Activated naive CD8-positive, alpha-beta T cell treated with anti-CD3 and anti-CD28 coated beads, Interleukin-2, amount 50 U/mL, for 16 hours (primary cell): Measurements from ENCODE around the gene GALNT9.

Source experiments
- DNase-seq: peaks from one replicate; pipeline ENCODE4 v3.0.0-alpha.2; 2020; ENCODE audit warnings: low read depth, low spot score

GALNT9 gene

GRCh38 chr12:132185705-132186104 lies 143.7 kb downstream of the GALNT9 start:
- DNase-seq: no peak

- DNase-seq: no peak
These were observed 146.6 kb downstream of the GALNT9 start for GRCh38 chr12:132182711-132183365.

- no peak for DNase-seq
These were observed 147.1 kb downstream of the GALNT9 start for GRCh38 chr12:132182206-132182710.

GRCh38 chr12:132181570-132182200 lies 147.7 kb downstream of the GALNT9 start:
- no peak for DNase-seq

GRCh38 chr12:132180648-132181546 lies 148.5 kb downstream of the GALNT9 start:
- DNase-seq: no peak

- DNase-seq: no peak
These were observed 149.7 kb downstream of the GALNT9 start for GRCh38 chr12:132179431-132180362.

GRCh38 chr12:132178801-132179401 lies 150.5 kb downstream of the GALNT9 start:
- peak; percentile 21 for DNase-seq

GRCh38 chr12:132178316-132178715 lies 151.1 kb downstream of the GALNT9 start:
- no peak for DNase-seq

- no peak for DNase-seq
These were observed 152.4 kb downstream of the GALNT9 start for GRCh38 chr12:132176920-132177551.

GRCh38 chr12:132176385-132176919 lies 152.9 kb downstream of the GALNT9 start:
- no peak for DNase-seq

GRCh38 chr12:132175496-132176384 lies 153.6 kb downstream of the GALNT9 start:
- no peak for DNase-seq

GRCh38 chr12:132174839-132175490 lies 154.4 kb downstream of the GALNT9 start:
- DNase-seq: no peak

- DNase-seq: no peak
These were observed 155.2 kb downstream of the GALNT9 start for GRCh38 chr12:132174015-132174838.

- no peak for DNase-seq
These were observed 156.0 kb downstream of the GALNT9 start for GRCh38 chr12:132173135-132174014.

- no peak for DNase-seq
These were observed 156.8 kb downstream of the GALNT9 start for GRCh38 chr12:132172619-132173018.

GRCh38 chr12:132171968-132172521 lies 157.3 kb downstream of the GALNT9 start:
- DNase-seq: no peak
